Astrocyte of the spinal cord (primary cell): ENCODE results near the gene RASIP1.

Experiments used
- DNase-seq: peaks from one replicate; pipeline ENCODE4 v3.0.0; 2011; ENCODE audit warnings: low read depth, low spot score
- H3K4me3 ChIP-seq: 2 replicates; pipeline ENCODE4 v1.5.1; 2011; ENCODE audit warnings: low read depth, mild to moderate bottlenecking, low read length, moderate library complexity
- in situ Hi-C: cut with HindIII; loops from 2 replicates; pipeline ENCODE4 v1.10.0; 2017; ENCODE audit warnings: low sequenced_read_pairs
- TF ChIP-seq, protein P1 (sequence below): IDR thresholded peaks from 2 replicates; pipeline ENCODE4 v1.5.1; 2012; ENCODE audit warnings: low read depth, mild to moderate bottlenecking, low read length, inconsistent platforms

Gene RASIP1

DNA sequence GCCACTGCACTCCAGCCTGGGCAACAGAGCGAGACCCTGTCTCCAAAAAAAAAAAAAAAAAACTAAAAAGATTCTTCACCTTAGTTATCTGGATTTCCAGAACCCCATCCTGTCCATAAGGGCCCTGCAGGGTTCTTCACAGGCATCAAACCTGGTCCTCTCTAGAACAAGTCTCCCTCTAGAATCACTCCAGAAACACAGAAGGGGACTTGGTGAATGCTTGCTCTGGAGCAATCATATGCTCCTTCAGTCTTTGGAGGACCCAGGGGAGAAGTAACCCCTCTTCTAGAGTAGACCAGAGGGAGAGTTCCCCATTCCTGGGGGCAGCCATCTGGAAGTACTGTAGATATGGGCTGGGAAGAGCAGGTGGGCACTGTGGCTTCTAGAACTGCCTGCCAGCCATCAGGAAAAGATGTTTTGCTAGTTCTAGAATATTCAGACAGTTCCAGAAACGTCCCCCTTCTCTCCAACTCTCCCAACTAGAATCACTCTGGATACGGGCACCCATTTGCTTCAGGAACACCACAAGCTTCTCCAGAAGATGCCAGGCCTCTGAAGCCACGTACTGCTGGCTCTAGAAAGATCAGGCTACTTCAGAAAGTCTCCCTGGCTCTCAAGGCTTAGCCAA, 9.3 kb upstream of the RASIP1 start:
- no peak overlapping the region for H3K4me3 ChIP-seq
- in situ Hi-C loops: no loop called here
- TF ChIP-seq, protein P1, sequence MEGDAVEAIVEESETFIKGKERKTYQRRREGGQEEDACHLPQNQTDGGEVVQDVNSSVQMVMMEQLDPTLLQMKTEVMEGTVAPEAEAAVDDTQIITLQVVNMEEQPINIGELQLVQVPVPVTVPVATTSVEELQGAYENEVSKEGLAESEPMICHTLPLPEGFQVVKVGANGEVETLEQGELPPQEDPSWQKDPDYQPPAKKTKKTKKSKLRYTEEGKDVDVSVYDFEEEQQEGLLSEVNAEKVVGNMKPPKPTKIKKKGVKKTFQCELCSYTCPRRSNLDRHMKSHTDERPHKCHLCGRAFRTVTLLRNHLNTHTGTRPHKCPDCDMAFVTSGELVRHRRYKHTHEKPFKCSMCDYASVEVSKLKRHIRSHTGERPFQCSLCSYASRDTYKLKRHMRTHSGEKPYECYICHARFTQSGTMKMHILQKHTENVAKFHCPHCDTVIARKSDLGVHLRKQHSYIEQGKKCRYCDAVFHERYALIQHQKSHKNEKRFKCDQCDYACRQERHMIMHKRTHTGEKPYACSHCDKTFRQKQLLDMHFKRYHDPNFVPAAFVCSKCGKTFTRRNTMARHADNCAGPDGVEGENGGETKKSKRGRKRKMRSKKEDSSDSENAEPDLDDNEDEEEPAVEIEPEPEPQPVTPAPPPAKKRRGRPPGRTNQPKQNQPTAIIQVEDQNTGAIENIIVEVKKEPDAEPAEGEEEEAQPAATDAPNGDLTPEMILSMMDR: no peak
- DNase-seq: no peak

DNA sequence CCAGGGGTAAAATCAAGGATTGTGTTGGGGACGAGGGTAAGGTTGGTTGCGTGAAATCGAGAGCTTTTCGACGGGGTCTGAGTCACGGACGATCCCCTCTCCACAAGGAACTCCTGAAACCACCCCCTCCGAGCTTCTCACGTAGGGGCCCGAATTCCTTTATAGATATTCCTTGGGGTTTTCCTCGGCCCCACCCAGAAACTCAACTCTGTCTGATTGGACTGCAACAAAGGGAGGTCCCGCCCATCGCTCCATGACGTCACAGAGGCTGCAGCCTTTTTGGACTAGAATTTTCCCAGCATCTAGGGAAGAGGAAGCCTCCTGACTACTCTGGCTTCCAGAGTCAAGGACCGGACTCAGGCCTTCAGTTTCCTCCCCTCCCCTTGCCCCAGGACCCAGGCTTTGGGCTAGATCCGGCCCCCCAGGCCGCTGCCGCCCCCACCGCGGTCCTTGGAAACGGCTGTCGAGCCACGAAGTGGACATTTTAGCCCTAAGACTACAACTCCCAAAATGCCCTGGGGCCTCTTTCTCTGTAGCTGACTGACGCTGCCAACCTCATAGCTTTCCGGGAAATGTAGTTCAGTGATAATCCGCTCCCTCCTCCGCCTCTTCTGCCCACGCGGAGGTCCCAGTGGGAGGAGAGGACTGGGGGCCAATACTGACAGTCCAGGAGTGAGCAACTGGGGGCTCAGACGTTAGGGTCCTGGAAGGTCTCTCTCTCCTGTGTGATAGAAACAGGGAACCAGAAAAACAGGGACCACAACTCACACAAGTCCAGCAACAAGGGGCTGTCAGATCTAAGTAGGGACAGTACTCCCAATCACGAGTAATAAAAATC, 6.5 kb upstream of the RASIP1 start, which contains the start of gene IZUMO1:
Gene IZUMO1 (minus strand): TSS at position 172 of the 838 bp plus-strand sequence. CDS start 1,050 bp downstream, outside the sequence.
- peak; percentile 92 for DNase-seq
- in situ Hi-C loops: no loop called here
- TF ChIP-seq, protein P1: no peak
- peak within 1 kb of the TSS; percentile 69 for H3K4me3 ChIP-seq

DNA sequence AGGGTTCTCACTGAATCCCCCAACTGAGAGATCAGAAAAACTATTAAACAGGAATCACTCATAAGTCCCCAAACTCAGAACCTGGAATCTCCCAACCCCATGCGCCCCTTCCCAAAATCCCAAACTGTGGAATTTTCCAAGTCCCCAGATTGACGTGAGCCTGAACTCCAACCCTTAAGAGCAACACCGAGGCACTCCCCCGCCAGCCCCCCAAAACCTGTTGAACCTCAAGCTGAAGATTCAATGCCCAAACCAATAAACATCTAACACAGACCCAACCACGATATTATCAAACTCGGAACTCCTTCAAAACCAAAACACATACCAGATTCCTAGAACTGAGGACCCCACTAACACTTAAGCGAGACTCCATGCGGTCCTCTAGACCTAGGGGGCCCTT, 5.7 kb upstream of the RASIP1 start:
- no peak for DNase-seq
- in situ Hi-C loops: no loop called here
- no peak overlapping the region for H3K4me3 ChIP-seq
- TF ChIP-seq, protein P1: no peak

DNA sequence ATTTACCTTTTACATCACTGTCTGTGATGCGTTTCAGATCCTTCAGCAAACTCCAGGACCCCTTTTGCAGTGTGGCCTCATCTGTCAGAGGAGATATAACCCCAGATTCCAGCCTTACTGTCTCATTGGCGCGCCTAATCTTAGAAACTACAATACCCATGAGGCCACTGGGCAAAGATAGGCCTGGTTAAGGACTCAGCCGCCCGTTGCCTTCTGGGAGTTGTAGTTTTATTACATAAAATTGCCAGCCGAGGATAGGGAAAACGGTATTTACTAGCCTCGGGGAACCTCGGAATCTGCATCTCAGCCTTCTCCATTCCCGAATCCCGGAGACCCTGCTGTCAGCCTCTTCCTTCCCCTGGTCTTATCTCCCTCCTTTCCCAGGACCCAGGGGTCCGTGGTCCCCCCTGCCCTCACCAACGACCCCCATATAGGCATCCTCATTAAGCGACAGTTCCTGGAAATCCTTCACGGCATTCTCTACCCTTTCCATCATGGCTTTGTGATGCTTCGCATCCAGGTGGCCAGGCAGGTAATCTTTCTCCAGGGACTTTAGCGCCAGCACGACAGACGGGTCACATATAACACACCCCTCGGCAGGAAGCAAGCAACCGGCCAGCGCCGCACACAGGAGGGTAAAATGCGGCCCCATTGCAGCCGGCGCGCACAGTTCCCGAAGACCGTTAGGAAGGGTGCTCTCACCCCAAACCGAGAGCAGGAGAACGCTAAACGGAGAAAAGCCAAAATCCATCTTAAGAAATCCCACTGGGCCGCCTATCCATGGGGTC, 5.0 kb upstream of the RASIP1 start:
- DNase-seq: peak; percentile 66
- no peak overlapping the region for H3K4me3 ChIP-seq
- in situ Hi-C loops: no loop called here
- TF ChIP-seq, protein P1: no peak

DNA sequence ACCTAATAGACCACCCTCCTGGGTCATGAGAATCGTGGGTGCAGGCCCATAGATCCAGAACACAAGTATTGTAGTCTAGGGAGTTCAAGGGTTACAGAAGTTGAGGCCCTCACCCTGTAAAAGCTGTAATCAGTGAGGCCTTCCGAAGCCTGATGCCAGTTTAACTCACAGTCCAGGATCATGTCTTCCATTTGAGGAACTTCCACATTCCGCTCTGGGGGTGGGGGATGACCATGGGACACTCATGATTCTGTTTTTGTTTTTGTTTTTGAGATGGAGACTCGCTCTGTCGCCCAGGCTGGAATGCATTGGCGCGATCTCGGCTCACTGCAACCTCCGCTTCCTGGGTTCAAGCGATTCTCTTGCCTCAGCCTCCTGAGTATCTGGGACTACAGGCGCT, 1.7 kb upstream of the RASIP1 start:
- no peak overlapping the region for H3K4me3 ChIP-seq
- in situ Hi-C loops: no loop called here
- TF ChIP-seq, protein P1: no peak
- no peak for DNase-seq
